ENCODE measurements around the gene OR6A2.
"Not testable (repeated sequence)": the region's sequence is repeated elsewhere in the genome, so short reads cannot be mapped to it uniquely, and the experiment has no call there.

The OR6A2 gene

DNA sequence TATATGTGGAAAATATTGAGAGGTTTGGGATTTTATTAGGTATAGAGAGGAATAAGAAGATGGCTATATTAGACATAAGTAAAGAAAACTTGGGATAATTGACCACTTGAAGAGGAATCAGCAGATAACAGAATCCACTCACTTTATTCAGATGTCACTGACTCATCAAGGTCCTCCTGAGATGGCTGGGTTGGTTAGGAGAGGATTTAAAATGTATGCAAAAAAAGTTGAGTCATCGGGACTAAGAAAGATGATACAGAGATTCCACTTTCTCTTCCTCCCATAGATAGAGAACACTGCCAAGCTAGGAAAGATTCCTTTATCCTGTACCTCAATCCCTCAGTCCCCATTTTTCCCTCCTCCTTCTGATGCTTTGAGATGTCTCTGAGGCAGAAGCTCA is at the start of gene OR6A2:
OR6A2 (minus strand) TSS at position 288 of the 400 bp plus-strand sequence. CDS start 3,981 bp downstream, outside the sequence.
- no peak for DNase-seq (ENCODE audit: low read depth, low spot score)

DNA sequence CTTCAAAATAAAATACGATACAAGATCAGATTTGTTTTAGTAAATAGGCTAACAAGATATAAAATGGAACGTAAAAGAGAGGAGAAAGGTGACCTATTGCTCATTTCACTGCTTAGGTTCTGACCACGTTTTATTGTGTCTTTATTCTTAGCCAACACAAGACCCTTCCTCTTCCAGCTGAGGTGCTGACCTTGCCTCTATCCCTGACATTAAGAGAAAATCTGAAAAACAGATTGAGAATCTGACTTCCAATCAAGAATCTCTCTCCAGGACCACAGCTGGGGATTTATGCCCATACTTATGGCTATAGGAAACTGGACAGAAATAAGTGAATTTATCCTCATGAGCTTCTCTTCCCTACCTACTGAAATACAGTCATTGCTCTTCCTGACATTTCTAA is 45.9 kb upstream of the OR6A2 start, which contains the start of gene OR10A5:
OR10A5 (plus strand) TSS at position 301 of the 400 bp plus-strand sequence; CDS start at position 301, 0 bp downstream.
- no peak for DNase-seq (ENCODE audit: low read depth, low spot score)

DNA sequence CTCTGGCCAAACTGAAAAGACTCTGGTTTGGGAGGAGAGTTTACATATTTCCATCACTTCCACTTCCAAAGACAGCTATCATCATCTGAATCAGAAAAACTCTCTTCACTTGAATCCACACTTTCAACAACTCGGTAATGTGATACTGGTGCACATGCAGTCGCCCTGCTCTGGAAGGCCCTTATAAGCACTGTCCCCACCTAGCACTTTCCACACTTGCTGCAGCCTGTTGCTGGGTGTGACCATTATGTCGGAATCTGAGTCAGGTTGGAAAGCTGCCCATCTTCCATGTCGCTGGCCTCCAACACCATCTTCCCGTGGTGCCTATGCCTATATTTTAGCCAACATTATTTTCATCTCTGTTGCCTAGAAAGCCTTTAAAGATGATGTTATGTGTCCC is 44.9 kb upstream of the OR6A2 start:
- DNase-seq (ENCODE audit: low read depth, low spot score), result no peak

DNA sequence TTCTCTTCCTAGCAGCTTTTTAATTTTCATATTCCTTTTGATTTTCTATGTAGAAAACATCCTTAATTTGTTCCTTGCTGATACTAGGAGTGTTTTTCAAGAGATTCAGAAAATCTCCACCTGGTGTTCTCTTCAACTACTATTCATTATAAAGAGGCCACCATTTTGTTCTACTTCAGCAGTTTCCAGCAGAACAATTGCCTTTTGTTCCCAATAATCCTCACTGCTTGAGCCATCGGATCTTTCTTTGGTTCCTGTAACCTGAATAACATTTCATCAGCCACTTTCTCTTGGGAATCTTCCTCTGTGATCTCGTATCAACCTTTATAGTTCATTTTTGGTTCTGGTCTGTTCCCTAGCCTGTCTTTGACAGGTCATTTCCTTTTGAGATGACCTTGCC is 44.2 kb upstream of the OR6A2 start:
- no peak for DNase-seq (ENCODE audit: low read depth, low spot score)

DNA sequence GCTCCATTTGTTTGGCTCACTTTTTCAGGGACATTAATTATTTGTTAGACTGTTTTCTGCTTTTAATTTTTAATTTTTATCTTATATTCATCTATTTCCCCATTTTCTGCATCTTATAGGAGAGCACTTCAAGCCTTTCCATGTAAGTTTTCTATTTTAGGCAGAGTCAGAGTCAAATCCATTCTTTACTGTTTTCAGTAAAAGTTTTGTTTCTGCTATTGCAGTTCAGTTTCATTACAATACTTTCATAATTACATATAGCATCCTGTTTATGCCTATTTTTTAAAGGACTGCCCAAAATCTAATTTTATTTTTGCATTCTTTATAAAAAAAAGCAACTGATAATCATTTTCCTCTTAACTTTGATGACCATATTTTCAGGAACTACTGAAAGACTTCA is 42.2 kb upstream of the OR6A2 start:
- no peak for DNase-seq (ENCODE audit: low read depth, low spot score)

DNA sequence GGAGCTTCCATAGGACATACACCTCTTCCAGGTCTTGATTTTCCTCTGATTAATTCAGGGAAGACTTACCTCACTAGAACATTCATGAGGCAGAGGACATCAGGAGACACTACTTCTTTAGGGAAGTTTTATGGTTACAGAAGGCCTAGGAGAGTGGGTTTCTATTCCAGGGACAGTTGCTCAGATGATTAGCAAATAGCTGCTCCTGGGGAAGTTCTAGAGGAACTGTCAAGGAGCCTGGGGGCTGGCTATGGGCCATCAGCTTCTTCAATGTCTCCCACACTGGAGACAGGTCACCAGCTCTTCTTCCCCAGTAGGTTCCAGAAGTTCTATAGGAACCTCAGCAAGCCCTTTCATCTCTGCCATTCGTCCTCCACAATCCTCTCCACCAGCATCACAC is 34.5 kb upstream of the OR6A2 start:
- DNase-seq (ENCODE audit: low read depth, low spot score), result no peak

DNA sequence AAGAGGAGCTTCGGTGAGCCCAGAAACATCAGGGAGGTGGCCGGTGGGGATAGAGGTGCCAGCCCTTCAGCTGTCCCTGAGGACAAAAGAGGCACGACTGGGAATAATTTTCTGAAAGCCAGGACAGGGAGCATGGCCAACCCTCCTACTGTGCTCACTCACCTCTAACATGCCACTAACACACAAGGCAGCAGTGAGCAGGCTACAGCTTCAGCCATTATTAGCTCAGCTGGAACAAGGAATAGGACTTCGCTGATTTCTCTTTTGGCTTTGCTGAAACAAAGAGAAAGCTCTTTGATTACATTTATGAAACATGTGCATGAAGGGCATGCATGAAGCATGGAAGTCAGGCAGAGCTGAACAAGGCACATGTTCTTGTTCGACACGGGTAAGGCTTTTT is 33.9 kb upstream of the OR6A2 start:
- DNase-seq (ENCODE audit: low read depth, low spot score), result no peak

DNA sequence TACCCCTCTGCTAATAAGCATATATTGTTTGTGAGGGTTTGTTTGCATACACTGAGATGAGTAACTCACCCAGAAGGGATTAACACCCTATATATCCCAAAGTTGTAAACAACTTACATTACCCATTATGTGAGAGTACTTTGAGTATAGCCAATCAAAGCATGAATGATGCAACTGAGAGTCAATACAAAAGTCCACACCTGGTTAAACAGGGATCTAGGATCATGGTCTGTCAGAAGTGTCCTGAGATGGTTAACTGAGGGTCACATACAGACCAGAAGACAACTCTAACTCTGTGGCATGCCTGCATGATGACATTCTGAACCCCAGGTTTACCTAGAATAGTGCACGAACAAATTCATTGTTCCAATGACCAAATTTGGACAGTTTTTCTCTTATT is 28.6 kb upstream of the OR6A2 start:
- DNase-seq (ENCODE audit: low read depth, low spot score), result no peak

DNA sequence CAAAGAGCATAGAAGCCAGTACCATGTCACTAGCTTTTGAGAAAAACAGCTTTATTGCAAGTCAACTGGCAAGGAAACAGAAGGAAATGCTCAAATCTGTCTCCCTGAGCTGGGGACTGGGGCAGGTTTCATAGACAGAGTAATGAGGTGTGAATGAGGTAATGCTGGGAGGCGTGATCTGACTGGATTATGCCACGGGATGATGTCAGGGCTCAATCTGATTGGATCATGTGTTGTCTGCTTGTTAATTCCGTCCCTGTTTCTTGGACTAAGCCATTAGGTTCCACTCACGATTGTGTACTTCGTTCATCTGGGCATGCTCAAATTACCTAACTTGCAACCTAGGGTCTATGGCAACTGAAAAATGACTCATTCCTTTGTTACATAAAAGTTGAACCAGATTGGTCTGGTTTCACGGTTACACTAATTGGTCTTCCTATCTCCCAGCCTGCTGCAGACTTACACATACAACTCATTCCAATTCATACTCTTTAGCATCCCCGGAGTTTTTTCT is 25.8 kb upstream of the OR6A2 start:
- no peak for DNase-seq (ENCODE audit: low read depth, low spot score)

DNA sequence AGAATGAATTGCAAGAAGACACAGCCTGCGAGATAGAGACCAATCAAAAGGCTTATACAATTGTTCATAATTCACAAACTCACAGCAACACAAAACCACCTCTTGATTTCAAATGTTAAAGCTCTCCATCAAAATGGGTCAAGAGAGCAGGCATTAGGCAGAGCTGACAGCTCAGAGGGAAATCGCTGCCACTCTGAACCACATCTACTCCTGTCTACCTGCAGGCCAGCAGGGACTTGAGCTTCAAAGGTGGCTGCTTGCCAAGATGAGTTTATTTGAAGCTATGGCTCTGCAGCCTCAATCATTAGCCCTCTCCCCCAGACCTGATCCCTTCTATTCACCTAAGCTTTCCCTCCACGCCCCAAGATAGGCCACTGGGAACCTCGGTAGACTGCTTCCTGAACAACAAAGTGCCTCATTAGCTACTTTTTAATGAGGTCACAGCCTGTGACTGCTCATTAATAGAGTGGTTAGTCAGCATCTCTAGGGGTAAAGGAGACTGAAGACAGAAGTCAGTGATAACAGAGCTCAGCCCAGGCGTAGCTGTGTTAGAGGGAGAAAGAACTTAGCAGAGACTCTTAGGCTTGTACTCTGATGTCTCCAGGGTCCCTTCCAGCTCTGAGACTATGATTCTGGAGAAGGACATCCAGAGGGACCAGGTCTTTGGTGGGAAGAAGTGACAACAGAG is 24.8 kb upstream of the OR6A2 start:
- DNase-seq (ENCODE audit: low read depth, low spot score), result no peak

DNA sequence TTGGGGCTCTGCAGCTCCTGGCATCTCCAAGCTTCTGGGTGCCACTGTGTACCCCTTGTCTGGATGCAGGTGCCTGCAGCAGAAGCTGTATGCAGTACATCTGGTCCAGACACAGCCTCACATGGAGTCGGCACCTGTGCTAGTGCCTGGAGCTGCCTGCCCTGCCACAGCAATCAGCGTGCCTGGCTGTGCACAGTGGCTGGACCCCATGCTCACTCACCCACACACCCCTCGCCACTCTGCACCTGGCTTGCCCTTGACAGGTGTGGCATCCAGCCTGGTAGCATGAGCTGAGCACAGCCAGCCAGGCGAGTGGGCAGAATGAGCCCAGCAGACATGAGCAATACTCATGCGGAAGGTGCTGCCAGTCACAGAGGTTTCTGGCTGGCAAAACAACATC is 19.5 kb upstream of the OR6A2 start:
- no peak for DNase-seq (ENCODE audit: low read depth, low spot score)

DNA sequence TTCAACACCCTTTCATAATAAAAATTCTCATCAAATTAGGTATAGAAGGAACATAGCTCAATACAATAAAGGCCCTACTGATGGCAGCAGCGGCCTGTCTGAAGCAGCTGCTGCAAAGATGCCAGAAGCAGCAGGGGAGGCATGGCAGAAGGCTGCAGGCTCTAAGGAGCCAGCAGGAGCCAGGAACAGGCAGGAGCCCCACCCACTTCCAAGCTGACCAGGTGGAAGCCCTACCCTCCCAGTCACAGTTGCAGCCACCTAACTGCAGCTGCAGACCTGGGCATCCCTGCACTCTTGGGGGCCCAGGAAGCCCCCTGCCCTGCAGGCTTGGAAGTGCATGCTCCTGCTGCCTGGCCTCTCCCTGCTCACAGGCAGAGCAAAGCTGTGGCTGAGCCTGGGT is 18.2 kb upstream of the OR6A2 start:
- DNase-seq (ENCODE audit: low read depth, low spot score), result no peak

DNA sequence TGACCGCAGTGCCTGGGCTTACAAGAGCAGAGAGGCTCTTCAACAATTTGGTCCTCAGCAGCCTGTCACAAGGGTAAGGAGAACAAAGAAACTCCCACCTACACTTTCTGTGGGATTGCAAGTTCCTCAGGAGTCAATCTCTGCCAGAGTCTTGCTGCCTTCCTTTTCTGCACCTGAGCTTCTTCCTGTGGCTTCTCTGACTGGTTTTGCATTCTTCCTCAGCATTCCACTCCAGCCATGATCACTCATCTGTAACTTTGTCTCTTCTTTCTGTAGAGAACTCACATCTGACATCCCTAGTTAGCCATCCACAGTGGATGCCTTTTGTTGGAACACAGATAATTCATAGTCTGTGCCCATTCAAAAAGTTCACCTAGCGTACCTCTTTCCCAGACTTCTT is 14.2 kb upstream of the OR6A2 start:
- no peak for DNase-seq (ENCODE audit: low read depth, low spot score)

DNA sequence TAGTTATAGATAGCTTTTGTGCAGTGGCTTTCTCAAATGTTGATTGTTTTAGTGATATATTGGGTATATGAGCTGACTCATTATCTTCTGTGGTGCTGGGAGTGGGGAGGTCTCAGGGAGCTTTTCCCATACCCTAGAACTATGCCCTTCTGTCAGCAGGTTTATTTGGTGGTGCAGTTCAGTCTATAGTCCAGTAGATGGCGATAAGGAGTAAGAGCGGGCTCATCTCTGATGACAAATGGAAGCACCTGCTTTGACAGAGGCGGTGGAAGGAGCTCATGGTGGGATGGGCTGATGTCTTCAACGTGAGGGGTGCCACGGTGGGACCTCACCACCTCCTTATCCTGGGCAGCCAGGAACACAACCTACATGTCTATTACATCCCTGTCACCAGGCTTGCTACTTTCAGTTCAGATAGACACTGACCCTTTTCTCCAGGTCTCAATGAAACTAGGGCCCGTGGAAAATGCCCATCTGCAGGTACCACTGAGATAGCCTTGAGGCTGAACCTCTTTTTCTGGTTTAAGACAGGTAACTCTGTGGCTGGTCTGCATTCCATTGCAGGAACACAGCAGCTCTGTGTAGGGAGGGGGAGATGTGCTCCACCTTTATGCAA is 13.0 kb upstream of the OR6A2 start:
- DNase-seq (ENCODE audit: low read depth, low spot score), result peak; percentile 50

DNA sequence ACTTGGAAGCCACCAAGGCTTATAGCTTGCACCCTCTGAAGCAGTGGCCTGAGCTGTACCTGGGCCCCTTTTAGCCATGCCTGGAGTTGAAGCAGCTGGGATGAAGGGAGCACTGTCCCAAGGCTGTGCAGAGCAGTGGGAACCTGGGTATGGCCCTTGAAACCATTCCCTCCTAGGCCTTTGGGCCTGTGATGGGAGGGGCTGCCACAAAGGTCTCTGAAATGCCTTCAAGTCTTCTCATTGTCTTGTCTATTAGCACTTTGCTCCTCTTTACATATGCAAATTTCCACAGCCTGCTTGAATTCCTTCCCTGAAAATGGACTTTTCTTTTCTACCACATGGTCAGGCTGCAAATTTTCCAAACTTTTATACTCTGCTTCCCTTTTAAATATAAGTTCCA is 1.6 kb upstream of the OR6A2 start:
- DNase-seq (ENCODE audit: low read depth, low spot score), result not testable (repeated sequence)

DNA sequence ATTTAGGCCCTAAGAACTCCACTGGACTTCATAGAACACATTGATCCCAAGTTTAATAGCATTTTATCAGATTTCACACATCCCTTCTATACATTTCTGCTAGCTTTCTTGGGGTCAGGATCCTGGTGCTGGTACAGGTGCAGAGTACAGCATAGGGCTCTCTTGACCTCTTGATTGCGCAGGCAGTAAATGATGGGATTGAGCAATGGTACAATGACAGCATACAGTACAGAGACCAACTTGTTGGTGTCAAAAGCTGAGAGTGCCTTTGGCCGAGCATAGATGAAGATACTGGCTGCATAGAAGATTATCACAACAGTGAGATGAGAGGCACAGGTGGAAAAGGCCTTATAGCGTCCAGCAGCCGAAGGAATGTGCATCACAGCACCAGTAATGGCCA is 4.8 kb downstream of the OR6A2 start:
- DNase-seq (ENCODE audit: low read depth, low spot score), result no peak

DNA sequence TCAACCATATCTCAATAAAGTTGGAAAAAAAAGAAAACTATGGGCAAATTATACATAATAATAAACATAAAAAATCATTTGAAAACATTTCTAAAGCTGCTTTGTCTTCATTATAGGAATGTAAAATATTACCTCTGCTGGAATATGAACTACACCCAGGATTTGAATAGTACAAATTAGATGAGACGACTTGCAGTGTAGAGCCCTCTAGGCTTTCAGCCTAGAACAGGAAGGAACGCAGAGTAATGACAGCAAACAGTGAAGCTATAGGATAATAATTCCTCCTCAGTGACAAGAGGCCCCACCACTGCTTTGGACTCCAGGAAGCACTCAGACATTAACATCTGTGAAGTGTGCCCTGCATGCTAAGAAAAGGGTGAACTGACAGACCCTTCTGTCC is 8.9 kb downstream of the OR6A2 start:
- no peak for DNase-seq (ENCODE audit: low read depth, low spot score)

DNA sequence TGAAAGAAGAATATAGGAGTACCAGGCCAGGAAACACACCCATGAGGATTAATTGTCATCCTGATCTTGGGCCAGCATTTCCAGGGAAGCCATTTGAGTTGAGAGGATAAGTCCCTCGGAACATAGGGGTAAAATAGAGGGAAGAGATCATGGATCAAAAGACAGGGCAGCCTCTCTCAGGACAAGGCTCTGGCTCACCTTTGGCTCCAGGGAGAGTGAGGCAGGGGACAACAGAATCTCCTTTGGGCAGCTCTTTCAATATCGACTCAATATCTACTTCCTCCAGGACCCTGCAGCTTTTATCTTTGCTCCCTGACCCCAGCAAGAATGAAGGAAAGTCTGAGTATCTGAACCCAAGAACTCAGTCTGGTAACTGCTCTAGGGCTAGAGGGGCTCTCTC is 16.8 kb downstream of the OR6A2 start, which contains the start of gene OR2AG1:
OR2AG1 (plus strand) TSS at position 301 of the 400 bp plus-strand sequence. CDS start 2,018 bp downstream, outside the sequence.
- no peak for DNase-seq (ENCODE audit: low read depth, low spot score)

DNA sequence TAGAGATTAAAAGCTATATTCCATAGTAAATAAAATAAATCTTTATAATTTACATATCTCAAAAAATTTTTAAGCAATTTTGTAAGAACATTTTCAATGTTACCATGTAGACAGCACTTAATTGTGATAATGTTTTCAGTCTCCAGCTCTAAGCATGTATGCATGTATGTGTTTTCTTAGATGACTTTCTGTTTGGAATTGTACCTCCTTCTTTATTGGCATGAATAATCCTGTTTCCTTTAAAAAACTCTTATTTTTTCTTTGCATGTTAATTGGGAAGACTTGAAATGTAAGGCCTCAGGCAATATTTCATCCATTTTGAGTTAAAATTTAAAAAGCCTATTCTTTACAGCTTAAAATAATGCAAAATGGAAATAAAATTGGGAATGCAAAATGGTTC is 18.7 kb downstream of the OR6A2 start:
- no peak for DNase-seq (ENCODE audit: low read depth, low spot score)

DNA sequence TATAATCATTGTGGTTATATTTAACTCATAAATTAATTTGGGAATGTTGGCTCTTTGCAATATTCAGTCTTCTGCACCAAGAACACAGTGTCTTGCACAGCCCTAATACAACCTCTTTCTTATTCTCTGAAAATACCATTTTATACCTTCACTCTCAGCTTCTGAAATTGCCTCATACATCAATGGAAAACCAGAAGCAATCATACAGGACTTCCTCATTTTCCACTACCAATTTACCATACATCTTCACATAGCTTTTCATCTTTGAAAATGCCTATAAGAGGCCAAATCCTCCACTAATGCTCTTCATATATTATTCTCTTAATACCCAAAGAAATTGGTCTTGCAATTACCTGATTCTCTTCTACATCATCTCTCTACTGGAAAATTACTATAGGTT is 21.0 kb downstream of the OR6A2 start:
- no peak for DNase-seq (ENCODE audit: low read depth, low spot score)

DNA sequence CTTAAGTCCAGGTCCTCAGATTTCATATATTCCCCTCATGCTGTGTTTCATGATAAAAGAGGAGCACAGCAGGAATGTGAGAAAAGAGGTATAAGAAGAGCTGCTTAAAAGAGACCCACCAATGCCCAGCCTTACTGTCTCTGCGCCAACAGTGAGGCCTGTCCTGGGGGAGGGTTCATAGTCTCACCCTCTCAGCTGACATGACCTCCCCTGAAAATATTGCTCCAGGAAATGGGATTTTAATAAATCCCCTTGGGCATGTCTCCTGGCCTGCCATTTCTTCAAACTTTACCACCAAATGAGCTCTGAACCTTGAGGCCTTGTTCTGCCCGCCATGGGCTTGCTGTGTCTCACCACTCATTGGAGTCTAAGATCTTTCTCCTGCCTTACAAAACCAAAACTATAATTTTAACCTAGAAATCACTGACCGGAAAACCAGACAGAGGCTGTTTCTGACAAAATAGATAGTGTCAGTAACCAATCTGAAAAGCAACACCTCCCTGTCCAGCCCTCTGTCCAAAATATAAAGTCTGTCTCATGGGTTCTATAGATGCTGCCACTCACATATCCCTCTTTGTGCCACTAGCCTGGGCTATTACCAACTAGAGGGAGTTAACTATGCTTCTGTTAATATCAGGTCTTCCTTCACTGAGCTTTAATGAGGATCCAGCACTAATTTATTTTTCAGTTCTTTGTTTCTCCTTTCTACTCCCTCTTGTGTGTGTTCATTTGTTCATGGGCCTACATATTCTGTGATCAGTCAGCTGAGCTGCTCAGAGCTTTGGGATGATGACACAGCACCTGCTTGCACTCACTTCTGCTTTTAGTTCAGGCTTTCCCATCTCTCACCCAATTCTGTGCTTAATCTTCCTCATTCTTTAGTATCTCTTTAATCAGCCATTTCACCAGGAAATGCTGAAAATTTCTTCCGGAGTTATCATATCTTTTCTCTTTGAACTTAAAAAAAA is 27.3 kb downstream of the OR6A2 start, which contains the start of gene OR2AG2:
OR2AG2 (minus strand) TSS at position 51 of the 968 bp plus-strand sequence. CDS start 3,019 bp downstream, outside the sequence.
- DNase-seq (ENCODE audit: low read depth, low spot score), result no peak

All from astrocyte of the hippocampus (primary cell).